IgD-negative memory B cell (primary cell): ENCODE measurements around the gene SLC5A7. TPM values are rescaled to one million over a fixed set of nuclear protein-coding genes. Genes with fewer than 3 reads are reported as not detected.

ENCODE experiments used
- H3K27ac Mint-ChIP-seq, 3 donors: one replicate each; pipeline ENCODE4 v1.8.0; 2020 to 2022; ENCODE audit warnings: mild to moderate bottlenecking in 3 of 3, mixed read lengths in 3 of 3, moderate library complexity in 1 of 3
- H3K27me3 Mint-ChIP-seq: one replicate; pipeline ENCODE4 v1.8.0; 2021; ENCODE audit warnings: mixed read lengths
- H3K36me3 Mint-ChIP-seq: one replicate; pipeline ENCODE4 v1.8.0; 2020; ENCODE audit warnings: mild to moderate bottlenecking, mixed read lengths
- H3K4me1 Mint-ChIP-seq, 3 donors: one replicate each; pipeline ENCODE4 v1.8.0; 2020 to 2022; ENCODE audit warnings: mixed read lengths in 3 of 3, mild to moderate bottlenecking in 1 of 3
- H3K4me3 Mint-ChIP-seq, 4 donors: one replicate each; pipeline ENCODE4 v1.8.0; 2020 to 2022; ENCODE audit warnings: mild to moderate bottlenecking in 4 of 4, mixed read lengths in 4 of 4, moderate library complexity in 3 of 4
- H3K9me3 Mint-ChIP-seq, 3 donors: one replicate each; pipeline ENCODE4 v1.8.0; 2020 to 2021; ENCODE audit warnings: mixed read lengths in 3 of 3, mild to moderate bottlenecking in 1 of 3
- polyA plus RNA-seq: library from polyadenylated mRNA; unstranded; fragments of 300-500 nt; fragmentation: Illumina TruSeq; gene quantifications from one replicate; pipeline ENCODE4 v1.2.3, GENCODE V29; 2021

The SLC5A7 gene
- not detected for polyA plus RNA-seq

DNA sequence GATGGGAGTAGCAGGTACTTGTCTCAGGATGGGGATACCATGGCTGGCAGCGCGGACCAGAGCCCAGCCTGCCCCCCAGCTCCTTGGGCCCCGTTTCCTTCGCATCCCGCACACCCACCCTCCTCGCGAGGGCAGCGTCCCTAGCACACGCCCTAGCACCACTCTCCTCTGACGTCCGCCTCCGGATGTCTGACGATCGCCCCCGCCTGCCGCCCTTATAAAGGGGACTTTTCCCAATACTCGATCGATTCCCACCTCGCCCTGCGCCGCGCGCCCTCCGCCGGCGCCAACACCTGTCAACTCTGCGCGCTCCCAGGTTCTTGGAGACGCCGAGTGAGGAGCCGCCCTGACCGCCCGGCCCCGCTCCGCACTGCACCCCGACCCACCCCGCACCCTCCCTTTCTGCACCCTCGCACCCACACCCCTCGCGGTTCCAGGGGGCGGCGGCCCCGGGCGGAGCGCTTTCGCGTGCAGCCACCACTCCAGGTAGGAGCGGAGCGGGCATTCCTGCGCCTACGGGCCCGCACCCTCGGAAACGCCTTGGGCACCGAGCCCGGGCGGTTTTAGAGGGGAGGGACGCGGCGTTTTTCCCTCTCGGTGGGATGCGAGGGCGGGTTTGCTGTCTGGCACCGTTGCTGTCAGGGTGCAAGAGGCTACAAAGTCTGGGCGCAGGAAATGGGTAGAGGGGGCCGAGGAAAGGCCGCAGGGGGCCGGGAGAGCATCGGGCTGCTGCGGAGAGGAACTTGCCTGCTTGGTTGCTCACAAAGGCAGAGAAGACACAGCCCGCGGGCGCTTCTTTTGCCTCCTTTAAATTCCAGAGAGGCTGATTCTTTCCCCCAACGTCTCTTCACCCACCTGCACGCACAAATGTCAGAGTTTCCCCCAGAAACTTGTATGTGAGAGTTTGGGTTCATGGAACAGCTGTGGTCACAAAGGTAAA, at the start of gene SLC5A7:
TSS of gene SLC5A7 (plus strand) at position 247 of the 940 bp plus-strand sequence. CDS start 1,632 bp downstream, outside the sequence.
- Mint-ChIP-seq H3K27me3 (peaks cover 2% of the 10 kb centered on the region), H3K27ac (no peak within 1 kb of the TSS), H3K4me1 (no peaks in the 10 kb centered on the region), H3K36me3 (no peaks in the 10 kb centered on the region), H3K9me3 (peaks cover 0 to 3% (median 1%) of the 10 kb centered on the region in 3 donors), H3K4me3 (no peak within 1 kb of the TSS)

DNA sequence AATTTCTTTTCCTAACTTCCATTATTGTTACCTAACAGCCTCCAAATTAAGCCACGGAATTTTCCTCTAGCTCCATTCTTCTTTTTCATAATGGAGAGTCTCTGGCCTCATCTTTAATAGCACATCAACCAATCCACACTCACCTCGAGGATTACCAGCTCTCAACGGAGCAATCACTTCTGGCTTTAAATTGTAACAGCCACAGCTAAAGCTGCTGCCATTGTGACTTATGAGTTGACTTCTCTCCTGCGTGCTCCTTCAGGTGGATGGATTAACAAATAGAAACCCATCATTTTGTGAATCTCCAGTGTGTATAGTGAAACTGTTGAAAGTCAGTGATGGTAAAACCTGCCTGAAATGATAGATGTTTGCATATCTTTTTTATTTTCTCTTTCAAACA, 24.9 kb upstream of the SLC5A7 start:
- no peaks in the 10 kb centered on the region for H3K4me1 Mint-ChIP-seq
- no peaks in the 10 kb centered on the region for H3K27me3 Mint-ChIP-seq
- H3K27ac Mint-ChIP-seq = no peak overlapping the region
- no peak overlapping the region for H3K4me3 Mint-ChIP-seq
- H3K36me3 Mint-ChIP-seq = no peaks in the 10 kb centered on the region
- H3K9me3 Mint-ChIP-seq = peaks cover 1 to 3% (median 3%) of the 10 kb centered on the region in 3 donors

DNA sequence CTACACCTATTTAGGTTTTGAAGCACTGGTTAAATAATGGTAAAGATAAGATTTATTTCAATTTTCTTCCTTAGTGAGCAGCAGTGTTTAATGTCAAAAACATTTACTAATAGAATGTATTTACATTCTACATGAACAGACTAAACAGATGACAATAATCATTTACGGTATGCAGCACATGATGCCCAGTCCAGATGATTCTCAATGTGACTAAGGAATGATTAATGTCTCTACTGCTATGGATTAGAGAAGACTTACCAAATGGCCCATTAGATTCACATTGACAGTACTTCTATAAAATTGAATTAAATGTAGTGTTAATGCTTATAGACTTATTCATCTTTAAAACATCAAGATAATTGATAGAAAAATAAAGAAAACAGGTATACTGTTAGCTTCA, 22.1 kb upstream of the SLC5A7 start:
- H3K27ac Mint-ChIP-seq = no peak overlapping the region
- H3K9me3 Mint-ChIP-seq = peaks cover 1 to 7% (median 2%) of the 10 kb centered on the region in 3 donors
- H3K4me1 Mint-ChIP-seq = no peaks in the 10 kb centered on the region
- H3K36me3 Mint-ChIP-seq = no peaks in the 10 kb centered on the region
- no peak overlapping the region for H3K4me3 Mint-ChIP-seq
- H3K27me3 Mint-ChIP-seq = no peaks in the 10 kb centered on the region

DNA sequence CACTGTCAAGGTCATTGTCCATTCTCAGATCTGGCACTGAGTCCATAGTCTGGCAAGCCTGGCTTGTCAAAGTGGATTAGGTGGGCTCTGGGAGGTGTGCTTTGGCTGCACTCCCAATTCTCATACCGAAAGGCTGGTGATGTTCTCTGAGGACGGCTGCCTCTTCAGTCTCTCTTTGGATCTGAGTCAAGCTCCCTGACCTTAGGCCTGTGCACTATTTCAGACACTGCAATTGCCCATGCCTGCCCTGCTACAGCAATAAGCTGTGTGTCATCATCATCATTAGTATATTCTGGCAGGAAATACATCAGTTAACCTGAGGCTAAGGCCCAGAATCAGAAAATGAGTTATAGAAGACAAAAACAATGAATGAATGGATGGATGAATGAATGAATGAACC, 1.6 kb upstream of the SLC5A7 start:
- Mint-ChIP-seq H3K36me3 (no peaks in the 10 kb centered on the region), H3K4me1 (no peaks in the 10 kb centered on the region), H3K27me3 (peaks cover 2% of the 10 kb centered on the region), H3K4me3 (no peak overlapping the region), H3K9me3 (peaks cover 0 to 3% (median 1%) of the 10 kb centered on the region in 3 donors), H3K27ac (no peak overlapping the region)

DNA sequence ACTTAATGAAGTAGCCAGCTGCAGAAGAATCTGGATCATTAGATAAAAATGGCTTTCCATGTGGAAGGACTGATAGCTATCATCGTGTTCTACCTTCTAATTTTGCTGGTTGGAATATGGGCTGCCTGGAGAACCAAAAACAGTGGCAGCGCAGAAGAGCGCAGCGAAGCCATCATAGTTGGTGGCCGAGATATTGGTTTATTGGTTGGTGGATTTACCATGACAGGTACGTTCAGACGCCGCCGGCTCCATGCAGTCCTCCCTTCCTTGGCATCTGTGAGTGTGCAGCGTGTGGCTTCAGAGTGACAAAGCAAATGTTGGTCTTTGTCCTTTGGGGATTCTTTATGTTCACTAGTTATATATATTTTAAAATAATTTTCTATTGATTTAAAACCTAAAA, 1.8 kb downstream of the SLC5A7 start:
- Mint-ChIP-seq H3K4me3 (no peak overlapping the region), H3K27me3 (peaks cover 2% of the 10 kb centered on the region), H3K4me1 (no peaks in the 10 kb centered on the region), H3K36me3 (no peaks in the 10 kb centered on the region), H3K9me3 (peaks cover 0 to 3% (median 1%) of the 10 kb centered on the region in 3 donors), H3K27ac (no peak overlapping the region)

DNA sequence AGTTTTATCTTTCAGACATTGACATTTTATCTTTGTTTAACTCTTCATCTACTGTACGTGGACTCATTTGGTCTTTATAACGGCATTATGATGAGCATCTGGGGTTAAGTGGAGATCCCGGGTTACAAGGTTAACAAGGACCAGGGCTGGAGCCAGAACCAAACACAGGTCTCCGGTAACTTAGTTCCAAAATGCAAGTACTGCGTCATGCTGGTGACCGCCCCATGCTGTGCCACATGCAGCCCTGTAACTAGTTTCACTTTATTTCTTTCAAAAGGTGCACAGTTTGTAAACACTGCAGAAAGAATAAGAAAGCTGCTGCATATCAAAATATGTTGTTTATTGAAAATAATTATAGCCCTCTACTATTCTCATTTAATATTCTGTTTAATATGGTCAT, 3.1 kb downstream of the SLC5A7 start:
- H3K27me3 Mint-ChIP-seq = peaks cover 2% of the 10 kb centered on the region

DNA sequence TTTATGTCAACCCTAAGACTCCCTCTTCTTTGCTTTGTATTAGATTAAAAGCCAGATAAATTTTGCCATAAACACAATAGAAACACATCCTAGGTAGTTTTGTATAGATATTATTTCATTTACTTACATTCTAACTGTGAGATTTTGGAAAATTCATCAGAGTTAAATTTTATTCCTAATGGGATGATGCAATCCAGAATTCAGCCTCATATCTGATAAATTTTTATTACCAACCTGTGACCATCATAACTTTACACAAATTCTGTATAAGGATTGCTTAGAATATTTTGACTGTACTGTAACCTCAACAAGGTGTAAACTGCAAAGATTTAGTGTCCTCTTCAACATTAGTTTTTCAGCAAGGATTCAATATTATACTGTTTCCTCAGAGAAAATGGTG, 4.4 kb downstream of the SLC5A7 start:
- peaks cover 0 to 1% (median 0%) of the 10 kb centered on the region in 3 donors for H3K9me3 Mint-ChIP-seq
- no peak overlapping the region for H3K4me3 Mint-ChIP-seq
- peaks cover 2% of the 10 kb centered on the region for H3K27me3 Mint-ChIP-seq
- no peaks in the 10 kb centered on the region for H3K4me1 Mint-ChIP-seq
- H3K36me3 Mint-ChIP-seq = no peaks in the 10 kb centered on the region
- no peak overlapping the region for H3K27ac Mint-ChIP-seq

More for the DNA sequence above, 3.1 kb downstream of the SLC5A7 start:
- Mint-ChIP-seq H3K4me3 (no peak overlapping the region), H3K4me1 (no peaks in the 10 kb centered on the region), H3K36me3 (no peaks in the 10 kb centered on the region), H3K9me3 (peaks cover 0 to 3% (median 1%) of the 10 kb centered on the region in 3 donors), H3K27ac (no peak overlapping the region)

DNA sequence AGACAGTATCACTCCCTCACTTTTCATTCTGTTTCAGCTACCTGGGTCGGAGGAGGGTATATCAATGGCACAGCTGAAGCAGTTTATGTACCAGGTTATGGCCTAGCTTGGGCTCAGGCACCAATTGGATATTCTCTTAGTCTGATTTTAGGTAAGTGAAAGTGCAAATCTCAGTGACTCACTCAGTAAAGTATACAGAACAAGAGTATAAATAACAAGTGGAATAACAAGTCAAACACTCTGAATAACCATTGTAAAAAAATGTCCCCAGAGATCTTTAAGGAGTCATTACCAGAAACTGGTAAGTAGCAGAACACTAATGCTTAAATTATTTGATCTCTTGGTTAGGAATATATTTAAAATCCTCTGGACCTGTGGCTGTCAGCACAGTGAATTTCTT, 5.7 kb downstream of the SLC5A7 start:
- Mint-ChIP-seq H3K9me3 (peaks cover 0 to 1% (median 0%) of the 10 kb centered on the region in 3 donors), H3K36me3 (no peaks in the 10 kb centered on the region), H3K27me3 (peaks cover 2% of the 10 kb centered on the region), H3K4me1 (no peaks in the 10 kb centered on the region), H3K27ac (no peak overlapping the region), H3K4me3 (no peak overlapping the region)

DNA sequence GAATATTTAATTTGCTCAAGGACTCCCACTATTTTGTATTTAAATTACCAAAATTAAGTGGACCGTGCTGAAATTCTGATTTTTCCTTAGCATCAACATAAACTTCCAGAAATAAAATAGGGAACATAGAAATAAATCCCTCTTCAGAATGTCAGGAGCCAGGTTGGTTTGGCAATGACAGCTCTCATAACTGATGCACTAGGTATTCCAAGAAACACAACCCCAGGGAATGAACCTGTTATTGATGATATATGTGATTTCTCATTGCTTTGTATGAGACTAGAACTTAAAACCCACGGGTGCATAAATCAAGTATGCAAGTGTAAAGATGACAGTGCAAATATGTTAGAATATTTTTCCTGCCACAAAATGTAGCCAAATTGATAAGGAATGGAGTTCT, 12.8 kb downstream of the SLC5A7 start:
- H3K27me3 Mint-ChIP-seq = no peaks in the 10 kb centered on the region
- no peak overlapping the region for H3K4me3 Mint-ChIP-seq
- no peaks in the 10 kb centered on the region for H3K36me3 Mint-ChIP-seq
- H3K27ac Mint-ChIP-seq = no peak overlapping the region
- H3K9me3 Mint-ChIP-seq = peaks cover 0 to 3% (median 0%) of the 10 kb centered on the region in 3 donors
- no peaks in the 10 kb centered on the region for H3K4me1 Mint-ChIP-seq

DNA sequence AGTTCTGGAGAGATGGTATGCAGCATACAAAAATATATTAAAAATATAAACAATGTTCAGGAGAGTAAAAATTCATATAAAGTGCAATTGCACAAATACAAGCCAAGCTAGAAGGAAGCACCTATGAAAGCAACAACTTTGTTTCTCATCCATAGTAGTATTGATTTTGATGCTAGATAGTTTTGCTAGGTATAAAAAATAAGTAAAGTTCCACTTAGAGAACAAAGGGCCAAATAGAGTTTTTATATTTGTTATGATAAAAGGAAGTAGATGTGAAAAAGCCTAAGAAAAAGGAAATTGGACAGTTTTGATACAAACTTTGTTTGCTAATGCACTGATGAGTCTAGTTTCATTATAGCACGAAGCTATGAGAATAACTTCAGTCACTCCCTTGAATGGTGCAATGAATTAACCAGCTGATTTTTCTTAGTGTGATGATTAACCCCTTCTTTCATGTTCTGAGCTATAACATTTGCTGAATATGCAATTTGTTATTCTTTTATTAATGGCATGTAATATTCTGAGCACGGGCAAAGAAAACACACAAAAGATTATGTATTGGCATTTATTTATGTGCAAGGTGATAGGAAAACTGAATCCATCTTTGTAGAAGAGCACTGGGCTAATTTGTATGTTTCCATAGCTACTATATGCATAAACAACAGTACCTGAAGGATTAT, 24.7 kb downstream of the SLC5A7 start:
- Mint-ChIP-seq H3K27ac (no peak overlapping the region), H3K4me1 (no peaks in the 10 kb centered on the region), H3K4me3 (no peak overlapping the region), H3K9me3 (peaks cover 3 to 11% (median 7%) of the 10 kb centered on the region in 3 donors), H3K36me3 (no peaks in the 10 kb centered on the region), H3K27me3 (no peaks in the 10 kb centered on the region)

DNA sequence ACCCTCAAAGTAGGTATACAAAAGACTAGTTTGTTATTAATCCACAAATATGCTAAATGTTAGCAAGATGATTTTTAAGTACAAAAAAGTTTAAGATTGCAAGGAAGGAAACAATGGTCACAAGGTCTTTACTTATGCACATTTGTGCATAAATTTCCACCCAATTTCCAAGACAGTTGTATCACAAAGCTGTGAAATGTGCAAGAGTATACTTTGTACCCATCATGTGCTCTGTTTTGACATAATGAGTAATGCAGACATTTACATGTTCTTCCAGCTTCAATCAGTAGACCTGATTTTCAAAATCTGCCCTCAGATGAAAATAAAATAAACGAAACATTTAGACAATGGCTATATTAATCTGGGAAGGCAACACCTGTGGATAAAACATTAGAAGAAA, 27.0 kb downstream of the SLC5A7 start:
- Mint-ChIP-seq H3K27ac (no peak overlapping the region), H3K27me3 (no peaks in the 10 kb centered on the region), H3K36me3 (no peaks in the 10 kb centered on the region), H3K4me1 (no peaks in the 10 kb centered on the region), H3K9me3 (peaks cover 3 to 8% (median 7%) of the 10 kb centered on the region in 3 donors), H3K4me3 (no peak overlapping the region)

DNA sequence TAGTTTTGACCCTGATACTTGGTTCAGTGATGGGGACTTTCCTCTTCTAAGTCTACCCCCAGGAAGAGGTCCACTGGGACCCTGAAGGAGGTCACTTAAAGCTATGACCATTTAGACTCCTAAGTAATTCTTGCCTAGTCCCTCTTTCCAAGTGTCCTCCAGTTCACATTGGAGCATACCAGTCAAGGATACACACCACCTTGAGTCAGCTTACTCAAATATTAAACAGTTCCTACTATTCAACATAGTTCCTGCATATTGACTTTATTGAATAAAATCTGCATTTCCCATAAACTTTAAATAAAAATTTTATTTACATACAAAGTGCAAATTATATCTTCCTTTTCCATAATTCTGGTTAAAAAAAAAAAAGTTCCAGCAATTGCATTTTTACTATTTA, 36.3 kb downstream of the SLC5A7 start:
- Mint-ChIP-seq H3K4me3 (no peak overlapping the region), H3K27ac (no peak overlapping the region), H3K27me3 (no peaks in the 10 kb centered on the region), H3K4me1 (peaks cover 0 to 2% (median 0%) of the 10 kb centered on the region in 3 donors), H3K36me3 (no peaks in the 10 kb centered on the region), H3K9me3 (peaks cover 0 to 5% (median 2%) of the 10 kb centered on the region in 3 donors)

DNA sequence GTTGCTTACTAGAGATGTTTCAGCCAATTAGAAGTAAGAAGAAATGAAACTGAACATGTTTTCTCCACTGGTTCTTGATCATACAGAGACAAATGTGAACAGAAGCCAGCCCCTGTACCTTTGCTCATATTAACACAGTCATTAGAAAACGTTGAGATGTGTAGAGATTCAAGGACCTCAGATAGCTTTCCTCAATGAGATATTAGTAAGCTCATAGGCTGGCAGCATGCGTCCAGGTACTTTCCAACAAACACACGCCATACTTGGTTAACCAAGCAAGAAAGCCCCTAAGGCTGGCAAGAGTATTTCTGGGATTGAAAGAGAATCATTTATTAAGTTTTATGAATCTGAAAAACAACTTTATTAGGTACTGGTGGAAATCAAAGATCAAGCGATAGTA, 37.5 kb downstream of the SLC5A7 start:
- Mint-ChIP-seq H3K4me1 (peaks cover 0 to 2% (median 0%) of the 10 kb centered on the region in 3 donors), H3K9me3 (peaks cover 0 to 5% (median 2%) of the 10 kb centered on the region in 3 donors), H3K36me3 (no peaks in the 10 kb centered on the region), H3K27me3 (no peaks in the 10 kb centered on the region), H3K27ac (no peak overlapping the region), H3K4me3 (no peak overlapping the region)

DNA sequence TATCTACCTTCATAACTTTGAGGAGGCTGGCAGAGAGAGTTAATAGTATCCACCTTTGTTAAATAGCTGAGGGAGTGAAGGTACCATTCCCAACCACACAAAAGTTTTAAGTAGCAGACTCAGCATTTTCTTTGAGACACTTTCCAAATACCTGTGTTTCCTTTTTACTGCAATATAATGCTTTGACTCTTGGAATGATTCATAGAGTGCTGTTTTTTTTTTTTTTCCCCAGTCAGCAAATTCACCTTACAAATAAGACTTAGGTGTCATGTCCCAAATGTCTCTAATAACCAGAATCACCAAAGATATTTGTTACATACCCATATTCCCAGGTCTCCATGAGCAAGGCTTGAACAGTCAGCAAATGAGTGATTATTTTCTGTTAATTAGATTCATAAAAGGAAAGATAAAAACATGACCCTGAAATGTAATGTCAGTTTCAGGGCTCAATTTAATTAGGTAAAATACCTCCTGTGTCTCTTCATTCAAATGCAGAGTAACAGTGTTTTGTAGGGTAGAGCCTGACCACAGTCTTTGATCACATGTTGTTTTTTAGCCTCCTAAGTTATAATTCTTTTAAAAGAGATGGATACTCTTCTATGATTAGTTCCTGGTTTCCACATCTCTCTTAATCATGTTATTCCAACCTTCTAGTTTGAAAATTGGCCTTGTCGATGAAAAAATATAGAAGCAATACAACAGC, 39.9 kb downstream of the SLC5A7 start:
- Mint-ChIP-seq H3K27me3 (no peaks in the 10 kb centered on the region), H3K4me1 (no peaks in the 10 kb centered on the region), H3K9me3 (peaks cover 0 to 2% (median 0%) of the 10 kb centered on the region in 3 donors), H3K27ac (no peak overlapping the region), H3K4me3 (no peak overlapping the region), H3K36me3 (no peaks in the 10 kb centered on the region)

DNA sequence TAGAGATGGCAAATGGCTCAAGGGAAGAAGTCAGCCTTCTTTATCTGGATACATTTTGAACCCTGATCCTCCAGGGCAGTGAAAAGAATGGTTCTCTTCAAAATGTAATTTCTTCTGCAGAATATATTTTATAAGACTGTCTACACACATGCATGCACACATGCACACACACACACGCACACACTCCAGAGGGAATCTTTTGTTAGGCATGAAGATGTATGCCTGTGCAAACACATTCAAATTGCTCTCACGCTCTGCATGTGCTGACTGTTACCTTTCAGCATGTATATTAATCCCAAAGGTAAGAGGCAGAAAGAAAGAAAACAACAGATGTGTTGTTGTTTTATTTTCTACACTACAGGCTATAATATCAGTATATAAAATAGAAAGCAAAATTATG, 43.2 kb downstream of the SLC5A7 start:
- Mint-ChIP-seq H3K36me3 (no peaks in the 10 kb centered on the region), H3K4me1 (no peaks in the 10 kb centered on the region), H3K27ac (no peak overlapping the region), H3K4me3 (no peak overlapping the region), H3K27me3 (no peaks in the 10 kb centered on the region), H3K9me3 (peaks cover 0 to 2% (median 0%) of the 10 kb centered on the region in 3 donors)
